ENCODE results near the gene TNFRSF11A.

TNFRSF11A gene

DNA sequence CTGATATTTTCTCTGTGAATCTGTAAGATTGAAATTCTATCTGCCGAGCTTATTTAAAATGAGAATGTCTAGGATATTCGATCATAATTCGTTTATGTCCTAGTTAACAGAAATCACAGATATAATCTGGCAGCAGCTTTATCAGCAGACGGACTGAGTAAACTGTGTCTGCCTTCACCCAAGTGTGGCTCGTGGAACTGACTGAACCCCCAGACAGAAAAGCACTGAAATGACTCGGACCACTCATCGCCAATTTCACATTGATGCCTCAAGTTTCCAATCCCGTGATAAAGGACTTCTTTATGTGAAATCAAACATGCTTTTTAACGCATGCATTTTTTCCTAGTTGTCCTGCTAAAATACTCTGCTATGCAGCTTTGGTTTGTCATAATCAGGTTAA, 15.9 kb downstream of the TNFRSF11A start:
- no peak overlapping the region for H3K4me3 ChIP-seq (ENCODE audit: control insufficient read depth, low read depth, low read length)
- DNase-seq (ENCODE audit: low read depth) = no peak
- TF ChIP-seq, protein P1, sequence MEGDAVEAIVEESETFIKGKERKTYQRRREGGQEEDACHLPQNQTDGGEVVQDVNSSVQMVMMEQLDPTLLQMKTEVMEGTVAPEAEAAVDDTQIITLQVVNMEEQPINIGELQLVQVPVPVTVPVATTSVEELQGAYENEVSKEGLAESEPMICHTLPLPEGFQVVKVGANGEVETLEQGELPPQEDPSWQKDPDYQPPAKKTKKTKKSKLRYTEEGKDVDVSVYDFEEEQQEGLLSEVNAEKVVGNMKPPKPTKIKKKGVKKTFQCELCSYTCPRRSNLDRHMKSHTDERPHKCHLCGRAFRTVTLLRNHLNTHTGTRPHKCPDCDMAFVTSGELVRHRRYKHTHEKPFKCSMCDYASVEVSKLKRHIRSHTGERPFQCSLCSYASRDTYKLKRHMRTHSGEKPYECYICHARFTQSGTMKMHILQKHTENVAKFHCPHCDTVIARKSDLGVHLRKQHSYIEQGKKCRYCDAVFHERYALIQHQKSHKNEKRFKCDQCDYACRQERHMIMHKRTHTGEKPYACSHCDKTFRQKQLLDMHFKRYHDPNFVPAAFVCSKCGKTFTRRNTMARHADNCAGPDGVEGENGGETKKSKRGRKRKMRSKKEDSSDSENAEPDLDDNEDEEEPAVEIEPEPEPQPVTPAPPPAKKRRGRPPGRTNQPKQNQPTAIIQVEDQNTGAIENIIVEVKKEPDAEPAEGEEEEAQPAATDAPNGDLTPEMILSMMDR (conservative IDR thresholded peaks at IDR 0.05; ENCODE audit: control insufficient read depth, insufficient read depth, low read depth, low read length) = no peak

DNA sequence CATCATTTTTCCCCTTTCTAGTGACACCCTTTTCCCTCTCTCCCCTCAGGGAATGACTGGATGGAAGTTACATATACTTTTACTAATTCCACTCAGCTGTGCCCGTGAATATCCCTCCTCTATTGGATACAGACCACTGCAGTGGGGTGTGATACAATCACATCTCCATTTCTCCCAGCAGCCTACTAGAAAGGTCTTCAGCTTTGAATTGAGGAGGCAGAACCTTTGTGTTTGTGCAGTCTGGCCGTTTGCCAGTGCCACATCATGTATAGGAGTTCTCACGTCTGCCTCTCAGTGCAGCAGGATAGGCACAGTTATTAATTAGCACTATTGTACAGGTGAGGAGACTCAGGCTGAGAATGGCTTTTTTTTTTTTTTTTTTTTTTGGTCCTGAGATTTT, 16.4 kb downstream of the TNFRSF11A start:
- DNase-seq (ENCODE audit: low read depth) = no peak
- TF ChIP-seq, protein P1 (conservative IDR thresholded peaks at IDR 0.05; ENCODE audit: control insufficient read depth, insufficient read depth, low read depth, low read length) = no peak
- no peak overlapping the region for H3K4me3 ChIP-seq (ENCODE audit: control insufficient read depth, low read depth, low read length)

DNA sequence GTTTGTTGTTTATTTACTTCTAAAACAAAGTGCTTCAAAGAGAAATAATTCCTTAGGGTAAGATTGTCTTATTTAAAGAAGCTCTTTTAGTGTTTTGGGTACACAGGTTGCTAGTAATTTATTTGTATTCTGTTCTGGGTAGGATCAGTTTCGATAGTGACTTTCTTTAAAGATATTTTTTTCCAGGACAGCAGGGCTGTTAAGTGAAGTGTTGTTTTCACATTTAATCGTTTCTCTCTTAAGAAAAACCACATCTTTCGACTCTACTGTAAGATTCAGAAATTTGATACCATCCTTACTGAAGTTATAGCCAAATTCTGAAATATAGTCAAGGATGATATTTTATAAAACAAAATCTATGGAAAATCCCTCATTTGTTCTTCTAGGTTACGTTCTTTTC, 17.8 kb downstream of the TNFRSF11A start:
- H3K4me3 ChIP-seq (ENCODE audit: control insufficient read depth, low read depth, low read length) = no peak overlapping the region
- DNase-seq (ENCODE audit: low read depth) = no peak
- TF ChIP-seq, protein P1 (conservative IDR thresholded peaks at IDR 0.05; ENCODE audit: control insufficient read depth, insufficient read depth, low read depth, low read length) = no peak

DNA sequence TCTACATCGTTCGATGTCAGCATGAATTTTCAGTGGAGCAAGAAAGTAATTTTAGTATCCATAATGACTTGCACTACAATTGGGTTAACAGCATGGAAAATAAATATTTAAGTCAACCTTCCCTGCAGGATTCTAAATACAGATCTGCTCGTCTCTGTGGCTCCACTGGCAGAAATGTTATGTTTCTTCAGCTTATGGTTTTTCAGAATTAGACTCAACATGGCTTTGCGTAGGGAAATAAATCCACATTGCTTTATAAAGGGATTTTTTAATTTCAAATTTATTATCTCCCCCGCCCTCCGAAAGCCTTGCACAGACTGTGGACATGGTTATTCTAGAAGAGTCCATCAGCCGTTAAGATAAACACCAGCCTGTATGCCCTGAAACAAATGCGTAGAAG, 18.2 kb downstream of the TNFRSF11A start:
- DNase-seq (ENCODE audit: low read depth) = no peak
- TF ChIP-seq, protein P1 (conservative IDR thresholded peaks at IDR 0.05; ENCODE audit: control insufficient read depth, insufficient read depth, low read depth, low read length) = no peak
- no peak overlapping the region for H3K4me3 ChIP-seq (ENCODE audit: control insufficient read depth, low read depth, low read length)

DNA sequence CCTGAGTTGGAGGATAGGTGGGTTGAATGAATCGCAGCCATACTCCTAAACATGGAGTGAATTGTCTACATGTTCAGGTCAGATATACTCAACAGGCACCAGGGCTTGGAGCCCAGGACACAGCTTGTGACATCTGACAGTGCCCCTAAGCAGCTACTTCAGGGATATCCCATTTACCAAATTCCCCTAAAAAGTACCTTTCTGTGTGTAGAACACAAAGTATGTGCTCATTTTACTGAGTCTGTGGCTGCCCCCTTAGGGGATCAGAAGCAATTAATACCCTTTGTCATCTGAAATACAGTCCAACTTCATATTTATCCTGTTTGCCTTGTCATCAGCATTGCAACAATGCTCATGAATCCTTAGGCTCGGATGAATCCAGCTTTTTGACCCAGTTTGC, 20.8 kb downstream of the TNFRSF11A start:
- TF ChIP-seq, protein P1 (conservative IDR thresholded peaks at IDR 0.05; ENCODE audit: control insufficient read depth, insufficient read depth, low read depth, low read length) = no peak
- no peak for DNase-seq (ENCODE audit: low read depth)

DNA sequence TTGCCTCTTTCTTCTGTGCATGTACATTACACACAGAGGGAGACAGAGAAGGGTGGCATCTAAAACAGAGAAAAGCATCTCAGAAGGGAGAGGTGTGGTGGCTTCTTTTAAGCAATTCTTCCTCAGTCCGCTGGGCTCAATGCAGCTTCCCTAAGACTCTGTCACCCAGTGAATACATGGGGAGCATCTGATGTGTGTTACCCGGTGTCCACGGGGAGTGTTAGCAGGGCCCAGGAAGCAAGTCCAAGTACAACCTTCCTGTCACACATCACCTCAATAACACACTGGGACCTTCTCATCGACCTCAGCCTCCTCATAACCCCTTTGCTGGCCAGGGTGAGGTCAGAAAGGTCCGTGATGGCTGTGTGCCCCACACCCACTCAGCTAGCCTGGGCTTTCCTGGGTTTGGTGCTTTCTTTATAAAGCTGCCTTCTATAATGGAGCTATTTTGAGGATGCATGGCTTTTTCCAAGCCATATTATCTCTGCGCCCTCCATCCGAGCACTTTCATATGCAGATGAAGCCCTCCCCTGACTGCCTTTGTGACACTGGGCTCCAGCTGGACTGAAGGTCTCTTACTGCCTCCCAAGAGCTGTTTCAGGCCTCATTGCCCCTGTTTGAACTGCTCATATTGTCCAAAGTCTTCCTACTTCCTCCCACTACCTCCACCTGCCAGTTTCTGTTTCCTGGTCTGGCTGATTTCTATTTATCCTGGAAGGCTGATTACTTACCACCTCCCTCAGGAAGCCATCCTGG, 21.4 kb downstream of the TNFRSF11A start:
- TF ChIP-seq, protein P1 (conservative IDR thresholded peaks at IDR 0.05; ENCODE audit: control insufficient read depth, insufficient read depth, low read depth, low read length) = no peak
- no peak for DNase-seq (ENCODE audit: low read depth)
- no peak overlapping the region for H3K4me3 ChIP-seq (ENCODE audit: control insufficient read depth, low read depth, low read length)

More for the DNA sequence above, 20.8 kb downstream of the TNFRSF11A start:
- no peak overlapping the region for H3K4me3 ChIP-seq (ENCODE audit: control insufficient read depth, low read depth, low read length)

Measured in fibroblast of mammary gland (primary cell).